Mesenteric fat pad (tissue), 1 donor: ENCODE results near the gene PLP1. TPM values are rescaled to one million over a fixed set of nuclear protein-coding genes. Genes with fewer than 3 reads are reported as not detected.
"Not testable (repeated sequence)": the region's sequence is repeated elsewhere in the genome, so short reads cannot be mapped to it uniquely, and the experiment has no call there.

Experiments
- DNase-seq: peaks from one replicate; pipeline ENCODE4 v3.0.0-alpha.2; 2020; ENCODE audit warnings: low spot score
- long read RNA-seq: library from polyadenylated mRNA; unstranded; transcript quantifications from one replicate; pipeline ENCODE4 v2.0.0, GENCODE V29; 2020
- total RNA-seq: library from RNA; stranded (reverse); fragmentation: NEBNext Ultra II Directional; extraction: Animal tissue kit (Norgen Biotek cat#: 25700); gene quantifications from one replicate; pipeline ENCODE4 v1.2.1, GENCODE V29; 2021
- donor health status: DM: yes; HTN: yes; CAD: no.

The PLP1 gene, protein sequence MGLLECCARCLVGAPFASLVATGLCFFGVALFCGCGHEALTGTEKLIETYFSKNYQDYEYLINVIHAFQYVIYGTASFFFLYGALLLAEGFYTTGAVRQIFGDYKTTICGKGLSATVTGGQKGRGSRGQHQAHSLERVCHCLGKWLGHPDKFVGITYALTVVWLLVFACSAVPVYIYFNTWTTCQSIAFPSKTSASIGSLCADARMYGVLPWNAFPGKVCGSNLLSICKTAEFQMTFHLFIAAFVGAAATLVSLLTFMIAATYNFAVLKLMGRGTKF
- 0.26 TPM for total RNA-seq
- long read RNA-seq = 0 reads

DNA sequence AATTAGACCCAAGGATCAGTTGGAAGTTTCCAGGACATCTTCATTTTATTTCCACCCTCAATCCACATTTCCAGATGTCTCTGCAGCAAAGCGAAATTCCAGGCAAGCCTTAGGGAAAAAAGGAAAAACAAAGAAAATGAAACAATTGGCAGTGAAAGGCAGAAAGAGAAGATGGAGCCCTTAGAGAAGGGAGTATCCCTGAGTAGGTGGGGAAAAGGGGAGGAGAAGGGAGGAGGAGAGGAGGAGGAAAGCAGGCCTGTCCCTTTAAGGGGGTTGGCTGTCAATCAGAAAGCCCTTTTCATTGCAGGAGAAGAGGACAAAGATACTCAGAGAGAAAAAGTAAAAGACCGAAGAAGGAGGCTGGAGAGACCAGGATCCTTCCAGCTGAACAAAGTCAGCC is at the start of gene PLP1:
Gene PLP1, plus strand, starts transcription at position 295 of the 400 bp plus-strand sequence. CDS start 156 bp downstream, outside the sequence.
- no peak for DNase-seq

DNA sequence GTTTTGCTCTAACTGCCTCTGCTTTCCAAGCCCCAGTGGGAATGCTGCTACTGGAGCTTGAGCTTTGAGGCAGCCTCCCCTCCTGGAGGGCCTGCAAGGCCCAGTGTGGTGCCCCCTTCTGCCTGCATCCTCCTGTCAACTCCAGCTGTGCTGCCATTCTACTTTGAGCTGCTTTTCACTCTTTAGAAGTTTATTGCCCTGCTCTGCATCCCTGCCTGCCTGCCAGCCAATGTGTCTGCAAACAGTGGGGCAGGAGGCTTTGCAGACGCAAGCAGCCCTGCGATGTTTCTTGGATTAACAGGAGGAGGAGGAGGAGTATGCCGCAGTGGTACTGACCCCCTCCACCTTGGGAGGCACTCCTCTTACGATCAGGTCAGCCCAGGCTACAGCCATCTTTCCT is 49.5 kb upstream of the PLP1 start:
- no peak for DNase-seq

DNA sequence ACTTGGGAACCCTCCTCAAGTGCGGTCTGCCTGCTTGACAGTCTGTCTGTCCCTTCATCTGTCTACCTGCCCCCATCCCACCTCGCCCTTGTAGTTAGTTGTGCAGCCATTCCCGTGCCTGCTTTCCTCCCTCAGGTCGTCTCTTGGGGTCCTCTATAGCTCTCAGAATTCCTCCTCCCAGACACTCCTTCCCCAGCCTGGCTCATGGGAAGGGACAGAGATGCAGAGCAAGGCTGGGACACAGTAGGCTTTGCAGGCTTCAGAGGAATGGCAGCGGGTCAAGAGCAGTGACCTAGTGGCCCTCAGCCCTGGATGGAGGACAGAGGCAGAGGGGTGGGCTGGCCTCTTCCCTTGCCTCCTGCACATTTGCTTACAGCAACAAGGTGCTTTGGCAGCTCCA is 47.6 kb upstream of the PLP1 start:
- DNase-seq = no peak

DNA sequence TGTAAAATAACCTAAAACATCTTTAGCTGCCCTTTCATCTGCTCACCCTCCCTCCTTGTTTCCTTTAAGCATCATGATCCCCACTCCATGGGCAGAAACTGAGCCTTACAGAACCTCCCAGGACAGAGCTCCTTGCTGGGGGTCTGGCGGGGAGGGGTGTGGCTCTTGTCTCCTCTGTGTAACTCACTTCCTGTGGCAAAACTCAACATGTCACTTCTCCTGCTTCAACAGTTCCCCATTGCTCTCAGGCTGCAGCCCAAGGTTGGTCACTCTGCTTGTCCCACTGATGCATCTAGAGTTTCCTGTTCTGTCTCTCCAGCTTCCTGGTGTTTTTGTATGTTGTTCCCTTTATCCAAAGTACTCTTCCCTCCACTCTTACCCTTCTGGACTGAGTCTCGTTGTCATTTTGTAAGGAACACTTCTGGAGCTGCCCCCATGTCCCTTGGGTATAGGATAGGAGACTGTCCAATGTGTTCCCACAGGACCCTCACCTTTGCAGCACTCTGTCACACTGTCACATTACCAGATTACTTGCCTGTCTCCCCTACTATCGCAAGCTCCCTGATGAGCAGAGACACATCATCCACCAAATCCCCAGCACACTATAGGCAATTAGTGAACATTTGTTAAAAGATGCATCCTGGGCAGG is 46.4 kb upstream of the PLP1 start:
- no peak for DNase-seq

DNA sequence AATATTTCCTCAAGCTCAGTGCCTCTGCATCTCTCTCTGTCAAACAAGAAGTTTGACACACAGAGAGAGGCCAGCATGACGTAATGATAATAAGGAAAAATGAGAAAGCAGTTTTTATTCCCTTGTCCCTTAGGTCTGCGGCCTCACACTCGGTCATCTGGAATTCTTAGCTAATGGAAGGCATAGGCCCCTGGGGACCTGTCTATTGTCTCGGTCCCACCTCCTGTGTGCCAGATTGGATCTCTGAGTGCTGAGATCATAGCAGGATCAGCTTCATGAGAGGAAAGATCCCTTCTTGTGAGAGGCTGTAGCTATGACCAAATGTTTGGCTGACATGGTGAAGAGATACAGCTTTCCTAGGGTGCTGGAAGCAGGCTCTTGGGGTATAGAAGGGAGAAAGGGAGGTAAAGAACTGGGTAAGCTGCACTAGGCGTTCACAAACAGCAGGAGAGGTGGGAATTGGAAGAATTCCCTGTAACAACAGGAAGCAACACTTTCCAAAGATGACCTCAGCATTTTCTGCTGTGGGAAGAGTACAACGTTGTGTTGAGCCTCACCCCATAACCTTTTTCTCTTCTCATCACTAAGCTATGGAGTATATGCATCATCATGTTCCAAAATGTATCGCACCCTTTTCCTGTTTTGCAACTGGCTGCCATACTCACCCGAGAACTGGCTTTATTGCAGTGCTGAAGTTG is 45.7 kb upstream of the PLP1 start:
- DNase-seq = no peak

DNA sequence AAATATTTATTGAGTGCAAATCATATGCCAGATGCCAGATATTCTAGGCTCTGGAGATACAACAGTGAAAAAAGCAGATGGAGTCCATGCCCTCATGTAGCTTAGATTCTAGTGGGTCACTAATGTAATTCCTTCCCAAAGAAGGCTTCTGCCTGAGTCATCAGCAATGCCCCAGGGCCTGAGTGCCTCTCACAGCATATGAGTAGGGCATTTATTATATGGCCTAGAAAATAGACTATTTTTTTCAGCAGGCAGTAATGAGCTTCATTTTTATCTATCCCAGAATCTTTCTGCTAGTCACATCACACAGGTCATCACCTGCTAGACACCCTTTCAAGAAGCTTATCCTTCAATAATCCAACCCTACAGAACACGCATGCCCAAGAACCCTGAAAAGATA is 43.6 kb upstream of the PLP1 start:
- DNase-seq = no peak

DNA sequence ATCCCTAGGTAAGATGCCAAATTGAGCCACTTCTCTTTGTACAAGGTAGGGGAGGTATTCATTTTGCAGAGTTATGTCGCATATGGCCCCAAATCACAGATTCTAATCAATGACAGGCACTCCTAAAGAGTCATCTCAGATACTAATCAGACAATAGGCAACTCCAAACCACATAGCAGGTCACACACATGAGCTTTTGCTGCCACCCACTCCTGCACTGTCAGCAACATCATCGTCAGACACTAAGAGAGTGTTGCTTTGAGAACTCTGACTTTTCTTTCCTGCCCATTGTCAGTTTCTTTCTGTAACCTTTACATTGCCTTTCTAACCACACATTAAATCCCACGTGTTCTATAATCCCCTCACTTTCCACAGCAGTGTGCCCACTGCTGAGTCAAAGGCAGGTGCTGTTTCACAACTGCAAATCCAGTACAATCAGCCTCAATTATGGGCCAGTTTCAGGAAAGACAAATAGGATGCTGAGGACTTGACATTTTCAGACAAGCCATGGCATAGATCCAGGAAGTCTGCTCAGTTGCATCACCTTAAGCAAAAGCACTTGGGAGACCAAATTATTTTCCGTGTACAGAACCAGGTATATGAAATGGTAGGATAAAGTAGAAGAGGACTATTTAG is 42.4 kb upstream of the PLP1 start:
- no peak for DNase-seq

DNA sequence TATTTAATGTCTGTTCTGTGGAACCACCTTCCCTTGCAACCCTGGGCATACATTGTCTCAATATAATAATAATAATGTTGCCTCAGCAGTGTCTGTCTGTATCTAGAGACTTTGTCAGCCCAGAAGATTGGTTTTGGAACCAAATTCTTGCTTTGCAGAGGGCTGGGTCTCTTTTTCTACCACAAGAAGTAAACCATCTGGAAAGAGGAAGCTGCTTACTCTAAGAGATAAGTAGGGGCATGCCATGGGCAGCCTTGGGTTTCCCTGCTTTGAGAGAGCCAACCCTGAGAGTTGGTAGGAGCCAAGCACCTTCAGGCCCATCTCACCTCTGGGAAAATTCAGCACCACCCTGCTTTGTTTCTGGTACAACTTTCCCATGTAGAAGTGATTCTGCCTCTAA is 38.9 kb upstream of the PLP1 start:
- DNase-seq = no peak

DNA sequence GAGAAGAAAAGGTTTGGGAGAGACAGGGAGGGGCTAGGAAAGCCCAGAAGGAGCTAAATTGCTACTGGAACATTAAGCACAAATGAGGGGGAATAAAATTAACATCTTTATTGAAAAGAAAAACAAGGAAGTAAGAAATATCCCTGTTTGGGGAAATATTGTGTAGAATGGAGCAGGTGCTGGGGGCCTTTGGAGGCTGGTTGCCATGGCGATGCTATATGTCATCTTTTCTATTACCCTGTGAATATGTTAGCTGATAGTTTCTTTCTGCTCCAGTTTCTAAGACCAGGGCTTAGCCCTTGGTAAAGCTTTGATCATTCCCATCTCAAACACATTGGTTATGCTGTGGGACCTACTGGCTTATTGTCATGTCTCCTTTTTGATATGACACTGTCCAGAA is 37.2 kb upstream of the PLP1 start:
- DNase-seq = no peak

DNA sequence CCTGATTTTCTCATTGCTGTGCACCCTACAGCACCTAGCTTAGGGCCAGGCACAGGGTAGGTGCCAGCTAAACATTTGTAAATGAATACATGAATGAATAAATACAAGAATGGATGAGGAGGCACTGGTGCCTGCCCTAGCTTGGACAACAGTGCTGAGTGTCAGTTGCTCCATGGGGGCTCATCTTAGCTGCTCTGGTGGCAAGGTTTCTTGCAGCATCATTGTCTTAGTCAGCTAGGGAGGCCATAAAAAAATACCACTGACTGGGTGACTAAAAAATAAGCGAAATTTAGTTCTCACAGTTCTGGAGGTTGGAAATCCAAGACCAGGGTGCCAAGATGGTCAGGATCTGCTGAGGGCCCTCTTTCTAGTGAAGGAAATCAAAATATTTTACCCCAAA is 34.8 kb upstream of the PLP1 start:
- no peak for DNase-seq

DNA sequence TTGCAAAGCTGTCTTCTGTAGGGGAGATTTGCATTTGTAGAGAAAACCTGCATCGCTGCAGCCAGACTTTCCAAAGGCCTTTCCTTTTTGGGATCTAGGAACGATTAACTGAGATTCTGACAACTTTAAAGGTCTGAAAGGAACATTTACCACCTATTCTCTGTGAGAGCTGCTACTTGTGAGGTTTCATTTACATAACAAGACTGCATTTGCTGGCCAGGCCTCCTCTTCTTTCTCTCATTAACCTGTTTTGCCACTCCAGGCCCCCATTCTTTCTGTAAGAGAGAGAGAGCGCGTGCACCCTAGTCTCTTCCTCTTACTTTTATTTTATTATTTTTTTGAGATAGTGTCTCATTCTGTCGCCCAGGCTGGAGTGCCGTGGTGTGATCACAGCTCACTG is 34.3 kb upstream of the PLP1 start:
- DNase-seq = no peak

DNA sequence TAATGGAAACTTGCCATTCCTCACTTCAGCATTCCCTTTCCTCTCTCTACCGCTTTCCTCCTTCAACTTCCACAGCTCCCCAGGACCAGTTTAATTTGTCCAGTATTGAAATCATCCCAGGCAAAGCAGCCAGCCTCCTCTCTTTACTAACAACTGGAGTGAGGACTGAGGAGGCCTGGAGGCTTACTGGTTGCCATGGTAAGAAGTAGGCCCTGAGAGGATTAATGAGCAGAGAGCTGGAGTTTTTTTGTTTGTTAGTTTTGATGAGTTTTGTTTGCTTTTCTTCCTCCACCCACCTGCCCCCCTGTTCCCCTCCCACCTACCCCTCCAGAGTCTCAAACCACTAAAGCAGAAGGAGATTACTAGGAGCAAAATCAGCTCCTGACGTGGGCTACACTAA is 29.5 kb upstream of the PLP1 start:
- no peak for DNase-seq

DNA sequence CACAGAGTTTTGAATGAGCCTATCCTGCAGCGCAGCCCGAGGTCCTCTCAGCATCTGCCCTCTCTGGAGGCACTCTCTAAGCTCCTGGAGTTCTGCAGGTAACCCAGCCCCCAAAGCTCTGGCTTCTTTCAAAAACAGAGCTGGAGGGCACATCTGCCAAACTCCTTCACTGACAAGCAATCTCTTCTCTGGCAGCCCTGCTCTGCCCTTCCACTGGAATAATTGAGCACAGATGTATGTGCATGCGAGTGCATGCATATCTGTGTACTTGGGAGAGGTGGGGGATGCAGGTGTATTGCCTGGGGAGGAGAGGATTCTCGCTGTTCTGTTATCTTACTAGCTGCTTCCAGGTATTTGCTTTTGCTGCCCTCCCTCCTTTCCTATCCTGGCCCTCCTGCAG is 22.2 kb upstream of the PLP1 start:
- no peak for DNase-seq

DNA sequence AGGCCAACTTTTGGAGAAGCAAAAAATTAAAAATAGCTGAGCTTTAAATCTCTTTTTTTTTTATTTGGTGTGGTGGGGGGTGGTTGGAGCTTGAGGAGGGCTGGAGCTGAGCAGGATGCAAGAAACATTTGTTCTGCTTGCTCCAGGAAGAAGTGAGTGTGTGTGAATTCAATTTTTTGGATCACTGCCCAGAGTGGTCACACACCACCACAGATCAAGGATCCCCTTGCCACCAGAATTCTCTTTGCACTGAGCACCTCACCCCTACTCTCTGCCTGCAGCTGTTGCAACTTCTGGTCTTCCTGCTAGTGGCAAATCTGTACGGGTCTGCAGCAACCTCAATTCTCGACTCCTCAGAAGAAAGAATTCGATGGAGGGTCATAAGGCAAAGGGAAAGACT is 19.9 kb upstream of the PLP1 start:
- no peak for DNase-seq

DNA sequence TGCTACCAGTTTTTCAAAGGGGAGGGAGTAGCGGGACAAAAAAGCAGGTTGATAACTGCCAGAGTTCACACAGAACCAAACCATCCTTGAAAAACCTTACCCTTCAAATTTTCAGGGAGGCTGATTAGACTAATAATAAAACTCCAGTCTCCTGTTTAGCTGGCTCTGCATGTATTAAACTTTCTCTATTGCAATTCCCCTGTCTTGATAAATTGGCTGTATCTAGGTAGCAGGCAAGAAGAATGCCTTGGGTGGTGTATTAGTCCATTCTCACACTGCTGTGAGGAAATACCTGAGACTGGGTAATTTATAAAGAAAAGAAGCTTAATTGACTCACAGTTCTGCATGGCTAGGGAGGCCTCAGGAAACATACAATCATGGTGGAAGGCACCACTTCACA is 18.1 kb upstream of the PLP1 start:
- DNase-seq = no peak

DNA sequence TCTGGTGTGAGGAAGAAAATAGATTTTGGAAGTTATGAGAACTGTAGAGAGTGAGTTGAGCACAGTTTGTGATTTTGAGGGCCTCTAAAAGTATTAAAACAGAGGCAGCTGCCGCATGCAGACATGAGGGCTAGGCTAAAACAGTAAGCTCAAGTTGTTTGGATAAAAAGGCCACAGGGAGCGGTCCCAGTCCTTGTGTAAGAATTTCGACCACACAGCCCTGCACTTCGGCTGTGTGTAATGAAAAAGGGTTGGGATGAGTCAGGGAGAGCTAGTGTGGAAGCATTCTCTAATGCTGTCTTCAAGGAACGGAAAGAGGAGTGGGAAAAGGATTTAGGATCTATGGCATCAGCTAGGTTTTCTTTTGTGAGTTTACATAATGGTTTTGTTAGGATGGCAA is 13.1 kb upstream of the PLP1 start:
- not testable (repeated sequence) for DNase-seq

DNA sequence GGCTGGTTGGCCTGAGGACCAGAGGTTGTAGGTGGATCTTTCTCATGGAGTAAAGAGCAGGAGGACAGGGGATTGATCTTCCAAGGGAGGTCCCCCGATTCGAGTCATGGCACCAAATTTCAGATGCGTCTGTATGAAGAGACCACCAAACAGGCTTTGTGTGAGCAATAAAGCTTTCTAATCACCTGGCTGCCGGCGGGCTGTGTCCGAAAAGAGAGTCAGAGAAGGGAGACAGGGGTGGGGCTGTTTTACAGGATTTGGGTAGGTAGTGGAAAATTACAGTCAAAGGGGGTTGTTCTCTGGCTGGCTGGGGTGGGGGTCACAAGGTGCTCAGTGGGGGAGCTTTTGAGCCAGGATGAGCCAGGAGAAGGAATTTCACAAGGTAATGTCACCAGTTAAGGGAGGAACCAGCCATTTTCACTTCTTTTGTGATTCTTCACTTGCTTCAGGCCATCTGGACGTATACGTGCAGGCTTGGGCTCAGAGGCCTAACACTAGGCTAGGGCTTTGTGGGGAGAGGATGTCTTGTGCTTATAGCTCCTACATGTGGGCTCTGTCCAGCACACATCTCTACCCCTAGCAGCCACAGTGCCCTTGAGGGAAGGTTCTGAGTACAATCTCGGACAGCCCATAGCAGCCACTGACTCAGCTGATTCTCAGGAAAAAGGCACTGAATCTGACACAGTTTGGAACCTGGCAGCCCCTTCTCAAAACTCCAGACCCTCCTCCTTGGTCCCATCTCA is 9.7 kb upstream of the PLP1 start:
- not testable (repeated sequence) for DNase-seq

DNA sequence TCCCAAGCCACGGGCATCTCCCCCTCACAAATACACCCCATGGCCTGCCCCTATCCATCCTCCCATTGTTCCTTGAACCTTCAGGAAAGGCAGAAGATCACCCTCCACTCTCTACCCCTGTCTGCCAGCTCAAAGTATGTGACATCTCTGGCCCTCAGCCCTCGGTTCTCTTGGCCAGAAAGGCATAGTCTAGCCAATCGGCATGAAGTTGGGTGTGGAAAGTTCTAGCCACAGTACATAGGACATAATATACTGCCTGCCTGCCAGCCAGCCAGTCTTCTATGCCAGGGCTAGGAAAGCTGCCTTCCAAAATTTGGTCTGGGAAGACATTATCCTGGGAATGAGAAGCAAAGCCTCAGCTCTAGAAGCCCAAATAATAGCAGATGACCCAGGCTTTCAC is 3.2 kb upstream of the PLP1 start:
- no peak for DNase-seq

DNA sequence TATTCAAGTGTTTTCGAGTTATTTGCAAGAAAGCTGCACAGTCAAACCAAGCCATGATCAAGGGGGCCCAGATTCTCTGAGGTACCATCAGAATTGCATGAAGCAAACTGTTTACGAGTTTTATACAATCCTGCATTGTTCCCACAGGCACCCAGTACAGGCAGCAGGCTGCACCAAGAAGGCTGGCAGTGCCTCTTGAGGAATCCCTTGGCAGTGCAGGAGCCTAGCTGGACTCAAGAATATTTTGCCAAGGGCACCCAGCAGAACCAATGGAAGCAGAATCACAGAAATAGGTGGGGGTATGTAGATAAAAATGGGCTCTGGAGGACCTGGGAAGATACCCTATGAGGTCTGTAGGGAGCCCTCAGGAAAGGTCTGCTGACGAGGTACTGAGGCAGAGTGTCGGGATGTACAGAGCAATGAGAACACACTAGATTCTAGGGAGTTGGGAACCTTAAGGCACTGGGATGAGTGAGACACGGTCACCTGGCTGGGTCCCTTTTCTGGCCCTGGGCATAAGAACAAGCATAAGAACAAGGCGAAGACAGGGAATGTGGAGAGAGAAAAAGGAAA is 2.5 kb upstream of the PLP1 start:
- no peak for DNase-seq

DNA sequence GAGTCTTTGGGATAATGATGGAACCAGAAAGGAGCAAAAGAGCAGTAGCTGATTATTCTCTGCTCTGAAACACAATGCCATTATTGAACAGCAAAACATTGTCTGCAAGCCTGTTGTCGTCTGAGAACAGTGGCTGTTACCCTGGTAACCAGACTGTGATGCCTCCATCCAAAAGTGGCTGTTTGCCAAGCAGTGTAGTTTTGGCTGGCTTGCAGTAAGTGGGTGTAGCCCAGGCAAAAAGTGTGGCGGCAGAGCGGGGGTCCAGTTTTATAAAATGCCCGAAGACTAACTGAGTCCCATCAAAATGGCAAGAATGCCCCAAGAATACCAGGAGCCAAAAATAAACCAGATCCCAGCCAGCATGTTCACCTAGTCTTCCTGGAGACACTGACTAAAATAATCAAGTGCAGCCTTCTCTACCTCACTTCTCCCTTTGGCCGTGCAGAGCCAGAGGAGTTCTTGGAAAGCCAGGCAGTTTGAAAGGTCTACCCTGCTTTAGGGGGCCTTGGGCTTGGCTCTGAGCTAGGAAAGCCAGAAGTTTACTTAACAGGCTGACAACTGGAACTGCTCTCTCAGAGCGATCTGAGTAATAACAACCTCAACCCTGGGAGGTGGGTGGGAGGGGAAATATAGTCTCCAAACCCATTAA is 2.6 kb downstream of the PLP1 start:
- DNase-seq = no peak
